Progenitor cell of endocrine pancreas (in vitro differentiated cells): ENCODE measurements around the gene SPEM1. TPM values are rescaled to one million over a fixed set of nuclear protein-coding genes. Genes with fewer than 3 reads are reported as not detected.

ENCODE experiments used
- DNase-seq: peaks from one replicate; pipeline ENCODE4 v3.0.0; 2021; ENCODE audit warnings: low spot score; ENCODE audit not compliant: unreplicated experiment
- H3K27ac Mint-ChIP-seq: 2 replicates; pipeline ENCODE4 v1.8.0; 2021; ENCODE audit warnings: mild to moderate bottlenecking, moderate library complexity, mixed read lengths
- H3K27me3 Mint-ChIP-seq: 2 replicates; pipeline ENCODE4 v1.8.0; 2021; ENCODE audit warnings: mixed read lengths
- H3K36me3 Mint-ChIP-seq: 2 replicates; pipeline ENCODE4 v1.8.0; 2022; ENCODE audit warnings: mixed read lengths; ENCODE audit not compliant: insufficient read depth
- H3K4me1 Mint-ChIP-seq: 2 replicates; pipeline ENCODE4 v1.8.0; 2021; ENCODE audit warnings: low read depth, mixed read lengths
- H3K4me3 Mint-ChIP-seq: 2 replicates; pipeline ENCODE4 v1.8.0; 2021; ENCODE audit warnings: low read depth, mild to moderate bottlenecking, moderate library complexity, mixed read lengths
- H3K9me3 Mint-ChIP-seq: 2 replicates; pipeline ENCODE4 v1.8.0; 2021; ENCODE audit warnings: low read depth, mixed read lengths
- total RNA-seq: library from RNA; stranded (reverse); gene quantifications from 2 replicates; pipeline ENCODE4 v1.2.1, GENCODE V29; 2021
- TF ChIP-seq, protein P1 (sequence below): fragments of 200-600 bp; sonication (generic); IDR thresholded peaks from one replicate; pipeline ENCODE4 v1.5.0; 2021; ENCODE audit warnings: antibody characterized with exemption, mild to moderate bottlenecking; ENCODE audit not compliant: unreplicated experiment

SPEM1 gene
- total RNA-seq, 1 donor from 2014 or later, result not detected

GRCh38 chr17:7459961-7460545 lies 39.9 kb downstream of the SPEM1 start:
- TF ChIP-seq, protein P1, sequence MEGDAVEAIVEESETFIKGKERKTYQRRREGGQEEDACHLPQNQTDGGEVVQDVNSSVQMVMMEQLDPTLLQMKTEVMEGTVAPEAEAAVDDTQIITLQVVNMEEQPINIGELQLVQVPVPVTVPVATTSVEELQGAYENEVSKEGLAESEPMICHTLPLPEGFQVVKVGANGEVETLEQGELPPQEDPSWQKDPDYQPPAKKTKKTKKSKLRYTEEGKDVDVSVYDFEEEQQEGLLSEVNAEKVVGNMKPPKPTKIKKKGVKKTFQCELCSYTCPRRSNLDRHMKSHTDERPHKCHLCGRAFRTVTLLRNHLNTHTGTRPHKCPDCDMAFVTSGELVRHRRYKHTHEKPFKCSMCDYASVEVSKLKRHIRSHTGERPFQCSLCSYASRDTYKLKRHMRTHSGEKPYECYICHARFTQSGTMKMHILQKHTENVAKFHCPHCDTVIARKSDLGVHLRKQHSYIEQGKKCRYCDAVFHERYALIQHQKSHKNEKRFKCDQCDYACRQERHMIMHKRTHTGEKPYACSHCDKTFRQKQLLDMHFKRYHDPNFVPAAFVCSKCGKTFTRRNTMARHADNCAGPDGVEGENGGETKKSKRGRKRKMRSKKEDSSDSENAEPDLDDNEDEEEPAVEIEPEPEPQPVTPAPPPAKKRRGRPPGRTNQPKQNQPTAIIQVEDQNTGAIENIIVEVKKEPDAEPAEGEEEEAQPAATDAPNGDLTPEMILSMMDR, result no peak
- Mint-ChIP-seq H3K36me3 (no peaks in the 10 kb centered on the region), H3K9me3 (no peaks in the 10 kb centered on the region), H3K27ac (no peak overlapping the region), H3K4me3 (no peak overlapping the region), H3K4me1 (peaks cover 3% of the 10 kb centered on the region), H3K27me3 (no peaks in the 10 kb centered on the region)
- DNase-seq, result no peak

DNA sequence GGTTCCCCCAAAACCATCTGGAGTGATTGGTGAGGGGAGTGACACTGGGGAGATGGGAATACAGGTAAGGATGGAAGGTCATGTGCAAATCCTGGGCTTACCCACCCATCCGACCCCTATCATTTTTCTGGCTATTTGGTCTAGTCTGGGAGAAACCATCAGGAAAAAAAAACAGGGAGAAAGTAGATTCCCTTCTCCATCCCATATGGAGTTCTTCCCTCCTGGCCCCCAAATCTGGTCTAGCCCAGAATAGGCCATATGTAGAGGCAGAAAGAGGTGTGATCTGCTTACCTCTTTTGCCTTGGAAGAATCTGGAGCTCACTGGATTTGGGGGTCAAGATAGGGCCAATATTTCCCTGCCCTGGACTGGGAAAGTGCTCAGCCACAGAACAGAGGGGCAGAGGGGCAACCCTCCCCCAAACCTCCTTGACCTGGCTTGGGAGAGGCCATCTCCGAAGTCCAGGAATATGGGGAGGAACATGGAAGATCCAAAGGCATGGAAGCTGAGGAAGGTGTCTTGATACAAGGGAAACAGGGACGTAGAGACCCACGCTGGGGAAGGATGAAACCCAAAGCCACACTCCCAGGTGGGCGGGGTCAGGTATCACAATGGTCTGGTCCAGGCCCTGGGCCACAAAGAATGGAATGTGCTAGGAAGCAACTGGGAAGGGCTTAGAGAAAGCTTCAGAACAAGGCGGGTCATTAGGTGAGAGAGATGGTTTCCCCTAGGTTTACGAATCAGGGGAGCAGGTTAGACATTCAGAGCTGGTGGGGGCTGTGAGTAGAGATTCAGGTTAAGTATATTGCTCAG lies 40.9 kb downstream of the SPEM1 start:
- no peak for DNase-seq
- no peak overlapping the region for H3K4me3 Mint-ChIP-seq
- H3K27me3 Mint-ChIP-seq, result no peaks in the 10 kb centered on the region
- no peaks in the 10 kb centered on the region for H3K4me1 Mint-ChIP-seq
- no peaks in the 10 kb centered on the region for H3K9me3 Mint-ChIP-seq
- no peak overlapping the region for H3K27ac Mint-ChIP-seq
- TF ChIP-seq, protein P1, result no peak
- no peaks in the 10 kb centered on the region for H3K36me3 Mint-ChIP-seq

- H3K27ac Mint-ChIP-seq, result no peak overlapping the region
- no peaks in the 10 kb centered on the region for H3K9me3 Mint-ChIP-seq
- no peaks in the 10 kb centered on the region for H3K4me1 Mint-ChIP-seq
- no peak for DNase-seq
- H3K4me3 Mint-ChIP-seq, result no peak overlapping the region
- no peaks in the 10 kb centered on the region for H3K36me3 Mint-ChIP-seq
- TF ChIP-seq, protein P1, result no peak
- no peaks in the 10 kb centered on the region for H3K27me3 Mint-ChIP-seq
Measured at GRCh38 chr17:7462474-7463371, 42.6 kb downstream of the SPEM1 start.

DNA sequence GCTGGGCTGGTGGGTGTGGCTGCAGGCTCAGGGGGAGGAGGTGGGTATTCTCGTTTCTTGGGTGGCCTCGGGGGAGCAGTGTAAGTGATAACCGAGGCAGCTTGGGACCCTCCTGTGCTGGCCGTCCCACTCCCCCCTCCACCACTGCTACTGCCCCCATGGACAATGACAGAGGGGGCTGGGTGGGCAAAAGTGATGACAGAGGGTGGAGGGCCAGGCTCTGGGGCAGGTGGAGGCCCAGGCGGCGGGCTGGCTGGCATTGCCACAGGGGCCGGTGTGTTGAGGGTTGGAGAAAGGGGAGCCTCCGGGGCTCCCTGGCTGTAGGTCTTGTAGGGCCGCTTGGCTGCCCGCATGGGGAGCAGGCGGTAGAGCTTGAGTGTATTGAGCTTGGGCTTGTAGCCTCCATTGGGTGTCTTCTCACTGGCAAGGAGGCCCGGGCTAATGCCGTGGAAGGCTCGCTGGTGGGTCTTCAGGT lies 43.3 kb downstream of the SPEM1 start:
- no peaks in the 10 kb centered on the region for H3K4me1 Mint-ChIP-seq
- no peaks in the 10 kb centered on the region for H3K36me3 Mint-ChIP-seq
- H3K9me3 Mint-ChIP-seq, result no peaks in the 10 kb centered on the region
- H3K27me3 Mint-ChIP-seq, result no peaks in the 10 kb centered on the region
- no peak overlapping the region for H3K4me3 Mint-ChIP-seq
- H3K27ac Mint-ChIP-seq, result no peak overlapping the region
- TF ChIP-seq, protein P1, result no peak
- DNase-seq, result no peak

GRCh38 chr17:7464081-7464480 lies 44.0 kb downstream of the SPEM1 start:
- Mint-ChIP-seq H3K27ac (no peak overlapping the region), H3K27me3 (no peaks in the 10 kb centered on the region), H3K4me1 (peaks cover 4% of the 10 kb centered on the region), H3K36me3 (no peaks in the 10 kb centered on the region), H3K9me3 (no peaks in the 10 kb centered on the region), H3K4me3 (no peak overlapping the region)
- TF ChIP-seq, protein P1, result no peak
- no peak for DNase-seq
